ENCODE data around the gene SAMM50. TPM values are rescaled to one million over a fixed set of nuclear protein-coding genes. Genes with fewer than 3 reads are reported as not detected.

The SAMM50 gene
- total RNA-seq, 1 donor from 2014 or later: 49.9 TPM

GRCh38 chr22:44026630-44027511 is 71.6 kb downstream of the SAMM50 start:
- intact Hi-C loops (cut with micrococcal nuclease): loop anchor here (1.0 kb wide), 3 partner anchors 31 to 154 kb away; partner anchors contain the start of gene SAMM50

DNA sequence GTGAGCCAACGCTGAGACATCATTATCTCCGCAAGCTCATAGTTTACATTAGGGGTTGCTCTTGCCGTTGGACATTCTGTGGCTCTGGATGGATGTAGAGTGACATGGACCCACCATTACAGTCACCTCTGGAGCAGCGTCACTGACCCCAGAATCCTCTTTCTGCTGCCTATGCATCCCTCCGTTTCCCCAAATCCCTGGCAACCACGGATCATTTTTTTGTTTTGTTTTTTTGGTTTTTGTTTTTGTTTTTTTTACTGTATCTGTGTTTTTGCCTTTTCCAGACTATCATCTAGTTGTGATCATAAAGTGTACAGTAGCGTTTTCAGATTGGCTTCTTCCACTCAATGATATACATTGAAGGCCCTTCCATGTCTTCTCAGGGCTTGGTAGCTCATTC is 72.8 kb downstream of the SAMM50 start:
- intact Hi-C loops (cut with micrococcal nuclease): no loop called here

- intact Hi-C loops (cut with micrococcal nuclease): no loop called here
These were observed 73.8 kb downstream of the SAMM50 start for GRCh38 chr22:44029069-44029468.

DNA sequence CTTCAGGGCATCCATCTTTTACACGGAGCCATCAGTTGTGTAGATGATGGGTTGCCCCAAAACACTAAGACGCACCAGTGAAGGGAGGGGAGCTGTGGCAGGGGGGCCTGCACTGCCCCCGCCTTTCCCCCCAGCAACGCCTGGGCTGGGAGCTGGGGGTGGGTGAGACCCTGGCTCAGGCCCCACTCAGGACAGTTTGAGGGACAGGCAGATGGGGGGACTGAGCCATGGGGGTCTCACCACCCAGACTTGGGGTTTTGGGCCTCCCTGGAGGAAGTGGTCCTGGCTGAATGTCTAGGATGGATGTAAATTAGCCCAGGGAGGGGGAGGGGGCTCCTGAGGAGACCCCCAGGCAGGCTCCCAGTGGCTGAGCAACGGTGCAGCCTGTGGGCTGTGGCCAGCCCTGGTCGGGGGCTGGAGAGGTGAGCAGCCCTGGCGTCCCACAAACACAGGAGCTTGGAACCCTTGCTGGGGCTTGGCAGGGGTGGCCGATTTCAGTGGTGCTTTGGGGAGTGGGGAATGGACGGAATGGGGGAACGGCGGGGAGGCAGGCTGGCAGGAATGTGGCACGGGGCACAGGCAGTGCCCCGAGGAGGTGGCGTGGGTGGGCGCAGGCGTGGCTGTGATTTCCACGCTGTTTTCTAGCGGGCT is 74.9 kb downstream of the SAMM50 start:
- intact Hi-C loops (cut with micrococcal nuclease): loop anchor here (2.0 kb wide), 1 partner anchor 19 kb away; no protein-coding TSS in a partner anchor

DNA sequence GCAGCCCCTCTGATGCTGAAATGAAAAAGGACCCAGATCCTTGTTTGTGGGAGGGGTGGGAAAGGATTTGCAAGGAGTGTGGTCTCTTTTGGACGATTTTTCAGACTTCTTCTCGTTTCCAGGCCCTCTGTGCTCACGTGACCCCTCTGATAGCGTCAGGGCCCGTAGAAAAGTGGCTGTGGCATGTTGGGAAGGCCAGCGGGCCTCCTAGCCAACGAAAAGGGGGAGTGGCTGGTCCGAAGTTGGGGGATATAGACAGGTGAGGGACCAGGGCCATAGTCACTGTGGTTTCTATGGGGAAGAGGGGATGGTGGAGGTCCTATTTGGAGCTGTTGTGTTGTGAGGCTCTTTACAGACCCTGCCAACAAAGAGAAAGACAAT is 75.5 kb downstream of the SAMM50 start:
- intact Hi-C loops (cut with micrococcal nuclease): loop anchor here (2.0 kb wide), 1 partner anchor 18 kb away; no protein-coding TSS in a partner anchor

- intact Hi-C loops (cut with micrococcal nuclease): loop anchor here (2.0 kb wide), 1 partner anchor 17 kb away; no protein-coding TSS in a partner anchor
These were observed 76.1 kb downstream of the SAMM50 start for GRCh38 chr22:44031158-44031952.

- intact Hi-C loops (cut with micrococcal nuclease): no loop called here
These were observed 77.0 kb downstream of the SAMM50 start for GRCh38 chr22:44032126-44032730.

- intact Hi-C loops (cut with micrococcal nuclease): no loop called here
These were observed 78.0 kb downstream of the SAMM50 start for GRCh38 chr22:44033287-44033686.

DNA sequence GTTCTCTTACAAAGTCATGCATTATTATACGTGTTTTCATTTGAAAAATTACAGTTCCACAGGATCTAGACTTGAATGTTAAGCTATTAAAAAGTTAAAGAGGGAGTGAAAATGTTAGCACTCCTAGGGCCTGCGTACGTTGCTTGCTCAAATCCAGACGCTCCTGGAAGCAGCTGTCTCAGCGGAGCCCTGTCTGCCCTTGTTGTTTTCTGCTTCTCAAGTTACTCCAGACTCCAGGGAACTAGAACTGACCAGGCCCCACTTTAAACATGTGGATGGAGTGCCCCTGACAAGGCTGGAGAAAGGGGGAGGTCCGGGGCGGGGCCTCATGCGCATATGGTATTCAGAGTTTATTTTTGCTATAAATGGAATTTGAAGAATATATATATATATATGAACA is 78.5 kb downstream of the SAMM50 start:
- intact Hi-C loops (cut with micrococcal nuclease): no loop called here

DNA sequence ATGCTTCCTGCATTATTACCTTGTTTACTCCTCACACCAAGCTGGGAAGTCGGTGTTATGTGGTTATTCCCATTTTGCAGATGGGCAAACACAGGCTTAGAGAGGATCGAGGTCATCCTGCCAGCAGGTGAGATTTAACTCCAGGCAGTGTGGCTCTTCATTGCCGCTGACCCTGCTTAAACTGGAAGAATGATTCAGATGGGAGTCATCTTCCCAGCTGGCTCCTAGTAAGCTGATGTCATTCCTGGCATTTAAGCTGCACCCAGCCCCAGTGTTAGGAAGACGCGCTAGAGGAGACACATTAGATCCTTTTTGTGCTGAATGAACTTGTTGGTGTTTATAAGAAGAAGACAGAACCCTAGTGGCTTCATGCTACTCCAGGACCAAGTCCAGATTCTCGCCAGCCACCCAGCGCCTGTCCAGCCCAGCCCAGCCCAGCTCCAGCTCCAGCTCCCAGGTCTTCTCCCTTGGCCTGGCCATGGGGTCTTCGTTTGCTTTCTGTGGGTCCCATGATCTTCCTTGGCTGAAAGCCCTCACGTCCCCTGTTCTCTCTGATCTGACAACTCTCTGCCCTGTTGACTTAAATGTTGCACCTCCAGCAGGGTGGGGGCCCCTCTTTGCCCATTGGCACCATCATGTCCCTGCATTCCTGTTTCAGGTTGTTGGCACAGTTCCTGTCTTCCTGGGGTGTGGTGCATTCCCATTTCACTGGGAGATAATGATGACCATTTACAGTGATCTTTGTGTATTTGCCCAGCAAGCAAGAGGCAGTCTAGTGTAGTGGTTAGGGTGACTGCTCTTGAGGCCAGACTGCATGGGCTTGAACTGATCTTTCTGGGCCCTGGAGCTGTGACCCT is 82.5 kb downstream of the SAMM50 start:
- intact Hi-C loops (cut with micrococcal nuclease): no loop called here

GRCh38 chr22:44039566-44040171 is 84.4 kb downstream of the SAMM50 start:
- intact Hi-C loops (cut with micrococcal nuclease): no loop called here

DNA sequence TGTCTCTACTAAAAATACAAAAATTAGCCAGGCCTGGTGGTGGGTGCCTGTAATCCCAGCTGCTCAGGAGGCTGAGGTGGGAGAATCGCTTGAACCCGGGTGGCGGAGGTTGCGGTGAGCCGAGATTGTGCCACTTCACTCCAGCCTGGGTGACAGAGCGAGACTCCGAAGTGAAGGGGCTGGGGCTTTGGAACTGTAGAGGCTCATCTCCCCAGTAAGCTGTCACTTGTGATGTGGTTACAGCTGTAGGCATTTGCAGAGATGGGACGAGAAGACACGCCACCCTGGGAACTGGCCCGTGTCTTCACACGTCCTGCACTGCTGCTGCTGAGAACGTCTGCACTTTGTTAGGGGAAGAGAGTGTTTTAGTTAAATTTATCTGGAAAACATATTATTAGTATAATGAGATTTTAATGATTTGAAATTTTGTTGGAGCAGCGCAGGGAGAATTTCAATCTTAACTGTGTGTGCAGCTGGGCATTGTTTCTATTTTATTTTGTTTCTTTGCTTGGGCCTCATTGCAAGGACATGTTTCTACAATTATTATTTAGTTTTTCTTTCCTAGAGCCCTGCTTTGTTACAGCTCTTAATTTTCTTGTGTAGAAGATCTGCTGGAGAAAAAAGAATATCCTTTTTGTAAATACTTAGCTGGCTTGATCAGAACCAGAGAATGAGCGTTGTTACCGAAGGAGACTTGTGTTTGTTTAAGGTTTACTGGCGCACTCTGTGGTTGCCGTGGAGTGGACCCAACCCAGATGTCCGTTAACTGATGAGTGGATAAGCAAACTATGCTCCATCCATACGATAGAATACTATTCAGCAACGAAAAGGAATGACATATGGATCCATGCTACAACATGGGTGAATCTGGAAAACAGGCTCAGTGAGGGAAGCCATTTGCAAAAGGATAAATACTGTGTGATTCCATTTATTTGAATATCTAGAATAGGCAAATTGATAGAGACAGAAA is 87.3 kb downstream of the SAMM50 start:
- intact Hi-C loops (cut with micrococcal nuclease): no loop called here

DNA sequence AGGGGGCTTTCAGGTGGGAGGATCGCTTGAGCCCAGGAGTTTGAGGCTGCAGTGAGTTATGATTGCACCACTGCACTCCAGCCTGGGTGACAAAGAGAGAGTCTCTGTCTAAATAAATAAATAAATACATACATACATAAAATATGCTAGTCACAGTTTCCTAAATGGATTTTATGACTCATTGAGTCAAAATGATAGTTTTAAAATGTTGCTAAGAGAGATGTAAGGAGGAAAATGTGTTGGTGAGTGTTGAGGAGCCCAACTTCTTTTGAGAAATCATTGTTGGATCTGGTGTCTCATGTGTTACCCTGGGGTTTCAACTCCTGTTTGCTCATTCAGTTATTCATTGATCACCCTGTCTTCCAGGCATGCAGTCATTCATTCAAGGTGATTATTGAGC is 89.9 kb downstream of the SAMM50 start:
- intact Hi-C loops (cut with micrococcal nuclease): no loop called here

Other genes with a start within 250 kb of the SAMM50 start
- not detected in 2 replicates for gene EFCAB6, start 143.1 kb upstream of the SAMM50 start, total RNA-seq
- gene SULT4A1, start 92.9 kb upstream of the SAMM50 start, total RNA-seq: not detected in 2 replicates
- gene PNPLA5, start 63.4 kb upstream of the SAMM50 start, total RNA-seq: not detected in 2 replicates
- 0.22 and 0.29 TPM in 2 replicates for gene PNPLA3, start 31.6 kb upstream of the SAMM50 start, total RNA-seq
- gene PARVB, start 68.9 kb downstream of the SAMM50 start, total RNA-seq: 39.2 and 41.5 TPM in 2 replicates
- 128 and 129 TPM in 2 replicates for gene PARVG, start 225.5 kb downstream of the SAMM50 start, total RNA-seq